ENCODE data around the gene NLE1.
"Not testable (repeated sequence)": the region's sequence is repeated elsewhere in the genome, so short reads cannot be mapped to it uniquely, and the experiment has no call there.

Gene NLE1

GRCh38 chr17:35163886-35164285 is 21.8 kb upstream of the NLE1 start:
- no peak for FAIRE-seq
- DNase-seq (ENCODE audit: insufficient read length, low spot score): no peak

- FAIRE-seq: no peak
- DNase-seq (ENCODE audit: insufficient read length, low spot score): no peak
Measured at GRCh38 chr17:35162755-35163154, 20.7 kb upstream of the NLE1 start.

- DNase-seq (ENCODE audit: insufficient read length, low spot score): no peak
- FAIRE-seq: no peak
Measured at GRCh38 chr17:35161281-35161761, 19.2 kb upstream of the NLE1 start.

GRCh38 chr17:35160354-35161201 is 18.5 kb upstream of the NLE1 start:
- FAIRE-seq (no peak), DNase-seq (ENCODE audit: insufficient read length, low spot score) (no peak)

GRCh38 chr17:35159940-35160339 is 17.8 kb upstream of the NLE1 start:
- DNase-seq (ENCODE audit: insufficient read length, low spot score): no peak
- FAIRE-seq: no peak

- DNase-seq (ENCODE audit: insufficient read length, low spot score) (no peak), FAIRE-seq (no peak)
Measured at GRCh38 chr17:35155246-35155645, 13.1 kb upstream of the NLE1 start.

GRCh38 chr17:35154196-35155165 is 12.4 kb upstream of the NLE1 start:
- DNase-seq (ENCODE audit: insufficient read length, low spot score) (no peak), FAIRE-seq (no peak)

- no peak for DNase-seq (ENCODE audit: insufficient read length, low spot score)
- no peak for FAIRE-seq
Measured at GRCh38 chr17:35152421-35153140, 10.5 kb upstream of the NLE1 start.

- not testable (repeated sequence) for FAIRE-seq; DNase-seq (ENCODE audit: insufficient read length, low spot score)
Measured at GRCh38 chr17:35151080-35151479, 9.0 kb upstream of the NLE1 start.

- FAIRE-seq (no peak), DNase-seq (ENCODE audit: insufficient read length, low spot score) (no peak)
Measured at GRCh38 chr17:35149941-35150340, 7.8 kb upstream of the NLE1 start.

- FAIRE-seq (no peak), DNase-seq (ENCODE audit: insufficient read length, low spot score) (no peak)
Measured at GRCh38 chr17:35148144-35148543, 6.0 kb upstream of the NLE1 start.

- no peak for FAIRE-seq
- DNase-seq (ENCODE audit: insufficient read length, low spot score): no peak
Measured at GRCh38 chr17:35147375-35147905, 5.3 kb upstream of the NLE1 start, which contains the start of gene UNC45B. TSS of gene UNC45B (plus strand) at chr17:35147817. CDS start at chr17:35148264, 447 bp downstream.

- no peak for FAIRE-seq
Measured at GRCh38 chr17:35146214-35146833, 4.2 kb upstream of the NLE1 start.

GRCh38 chr17:35144840-35145239 is 2.7 kb upstream of the NLE1 start:
- FAIRE-seq: no peak
- DNase-seq (ENCODE audit: insufficient read length, low spot score): no peak

More at GRCh38 chr17:35146214-35146833, 4.2 kb upstream of the NLE1 start:
- no peak for DNase-seq (ENCODE audit: insufficient read length, low spot score)

GRCh38 chr17:35142467-35142796 is 329 bp upstream of the NLE1 start:
- DNase-seq (ENCODE audit: insufficient read length, low spot score): no peak
- FAIRE-seq: no peak

- FAIRE-seq (no peak), DNase-seq (ENCODE audit: insufficient read length, low spot score) (no peak)
Measured at GRCh38 chr17:35138218-35138617, 3.9 kb downstream of the NLE1 start.

- FAIRE-seq (no peak), DNase-seq (ENCODE audit: insufficient read length, low spot score) (no peak)
Measured at GRCh38 chr17:35135322-35135721, 6.8 kb downstream of the NLE1 start.

GRCh38 chr17:35132816-35133550 is 9.1 kb downstream of the NLE1 start:
- DNase-seq (ENCODE audit: insufficient read length, low spot score) (no peak), FAIRE-seq (no peak)

GRCh38 chr17:35132099-35132498 is 10.0 kb downstream of the NLE1 start:
- FAIRE-seq (no peak), DNase-seq (ENCODE audit: insufficient read length, low spot score) (no peak)
